ENCODE data around the gene PRKAB1. TPM values are rescaled to one million over a fixed set of nuclear protein-coding genes. Genes with fewer than 3 reads are reported as not detected.

Gene PRKAB1
- total RNA-seq, 6 experiments from 2014 or later = 14.7 to 19.5 (median 18.0) TPM

DNA sequence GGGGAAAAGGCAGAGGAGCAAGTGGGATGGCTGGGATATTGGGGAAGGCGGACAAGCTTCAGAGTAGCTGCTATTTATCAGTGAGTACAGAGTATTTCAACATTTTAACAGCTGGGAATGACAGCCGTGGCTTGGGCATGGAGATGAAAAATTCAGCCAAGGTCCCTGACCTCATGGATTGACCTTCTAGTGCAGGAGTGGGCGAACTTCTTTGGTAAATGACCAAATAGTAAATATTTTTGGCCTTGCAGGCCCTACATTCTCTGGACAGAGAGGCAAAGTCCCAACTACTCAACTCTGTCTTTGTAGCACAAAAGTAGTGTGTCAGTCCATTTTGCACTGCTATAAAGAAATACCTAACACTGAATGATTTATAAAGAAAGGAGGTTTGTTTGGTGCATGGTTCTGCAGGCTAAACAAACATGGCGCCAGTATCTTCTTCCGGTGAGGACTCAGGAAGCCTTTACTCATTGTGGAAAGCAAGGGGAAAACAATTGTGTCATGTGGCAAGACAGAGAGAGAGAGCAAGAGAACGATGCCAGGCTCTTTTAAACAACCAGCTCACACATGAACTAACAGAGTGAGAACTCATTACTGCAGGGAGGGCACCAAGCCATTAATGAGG lies 40.8 kb upstream of the PRKAB1 start:
- no peaks in the 10 kb centered on the region for H3K9me3 Mint-ChIP-seq
- H3K27ac Mint-ChIP-seq = no peak overlapping the region
- DNase-seq = no peak
- TF ChIP-seq, protein P1, sequence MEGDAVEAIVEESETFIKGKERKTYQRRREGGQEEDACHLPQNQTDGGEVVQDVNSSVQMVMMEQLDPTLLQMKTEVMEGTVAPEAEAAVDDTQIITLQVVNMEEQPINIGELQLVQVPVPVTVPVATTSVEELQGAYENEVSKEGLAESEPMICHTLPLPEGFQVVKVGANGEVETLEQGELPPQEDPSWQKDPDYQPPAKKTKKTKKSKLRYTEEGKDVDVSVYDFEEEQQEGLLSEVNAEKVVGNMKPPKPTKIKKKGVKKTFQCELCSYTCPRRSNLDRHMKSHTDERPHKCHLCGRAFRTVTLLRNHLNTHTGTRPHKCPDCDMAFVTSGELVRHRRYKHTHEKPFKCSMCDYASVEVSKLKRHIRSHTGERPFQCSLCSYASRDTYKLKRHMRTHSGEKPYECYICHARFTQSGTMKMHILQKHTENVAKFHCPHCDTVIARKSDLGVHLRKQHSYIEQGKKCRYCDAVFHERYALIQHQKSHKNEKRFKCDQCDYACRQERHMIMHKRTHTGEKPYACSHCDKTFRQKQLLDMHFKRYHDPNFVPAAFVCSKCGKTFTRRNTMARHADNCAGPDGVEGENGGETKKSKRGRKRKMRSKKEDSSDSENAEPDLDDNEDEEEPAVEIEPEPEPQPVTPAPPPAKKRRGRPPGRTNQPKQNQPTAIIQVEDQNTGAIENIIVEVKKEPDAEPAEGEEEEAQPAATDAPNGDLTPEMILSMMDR (IDR thresholded peaks at IDR 0.05) = no peak
- no peak overlapping the region for H3K4me3 Mint-ChIP-seq
- no peaks in the 10 kb centered on the region for H3K4me1 Mint-ChIP-seq (ENCODE audit: low read depth)
- H3K27me3 Mint-ChIP-seq (ENCODE audit: insufficient read depth) = no peaks in the 10 kb centered on the region
- no peaks in the 10 kb centered on the region for H3K36me3 Mint-ChIP-seq (ENCODE audit: low read depth)

DNA sequence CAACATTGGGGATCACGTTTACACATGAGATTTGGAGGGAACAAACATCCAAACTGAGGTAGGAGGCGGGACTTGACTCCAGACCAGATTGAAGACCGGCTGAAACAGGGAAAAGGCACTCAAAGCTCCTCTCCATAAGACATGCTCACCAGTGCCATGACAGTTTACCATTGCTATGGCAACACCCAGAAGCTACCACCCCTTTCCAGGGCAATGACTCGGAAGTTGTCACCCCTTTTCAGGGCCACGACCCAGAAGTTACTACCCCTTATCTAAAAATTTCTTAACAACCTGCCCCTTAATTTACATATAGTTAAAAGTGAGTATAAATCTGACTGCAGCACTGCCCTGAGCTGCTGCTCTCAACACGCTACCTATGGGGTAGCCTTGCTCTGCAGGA lies 40.2 kb upstream of the PRKAB1 start:
- DNase-seq = no peak
- Mint-ChIP-seq H3K27ac (no peak overlapping the region), H3K9me3 (no peaks in the 10 kb centered on the region), H3K36me3 (ENCODE audit: low read depth) (no peaks in the 10 kb centered on the region), H3K27me3 (ENCODE audit: insufficient read depth) (no peaks in the 10 kb centered on the region), H3K4me1 (ENCODE audit: low read depth) (no peaks in the 10 kb centered on the region), H3K4me3 (no peak overlapping the region)
- TF ChIP-seq, protein P1 (IDR thresholded peaks at IDR 0.05) = no peak

DNA sequence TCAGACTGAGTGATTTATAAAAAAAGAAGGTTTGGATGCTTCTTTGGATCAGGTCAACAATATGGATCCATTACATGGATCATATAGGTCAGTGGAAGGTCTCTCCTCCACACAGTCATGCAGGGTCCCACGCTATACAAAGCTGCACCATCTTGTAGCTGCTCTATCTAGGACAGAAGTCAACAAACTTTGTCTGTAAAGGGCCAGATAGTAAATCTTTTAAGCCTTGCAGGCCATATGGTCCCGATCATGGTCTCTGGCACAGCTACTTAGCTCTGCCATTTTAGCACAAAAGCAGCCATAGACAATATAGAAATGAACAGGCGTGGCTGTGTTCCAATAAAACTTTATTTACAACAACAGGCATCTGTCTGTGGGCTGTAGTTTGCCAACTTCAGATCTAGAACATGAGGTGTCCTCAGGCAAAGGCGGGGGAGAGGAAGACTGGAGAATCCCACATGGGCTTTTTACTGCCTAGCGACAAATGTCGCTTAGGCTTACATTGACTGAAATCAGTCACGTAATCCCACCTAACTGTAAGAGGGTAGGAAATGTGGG lies 37.6 kb upstream of the PRKAB1 start:
- Mint-ChIP-seq H3K36me3 (ENCODE audit: low read depth) (no peaks in the 10 kb centered on the region), H3K9me3 (no peaks in the 10 kb centered on the region), H3K4me1 (ENCODE audit: low read depth) (no peaks in the 10 kb centered on the region), H3K4me3 (no peak overlapping the region), H3K27me3 (ENCODE audit: insufficient read depth) (no peaks in the 10 kb centered on the region; the same call in 1 of the 2 replicates), H3K27ac (no peak overlapping the region)
- no peak for DNase-seq
- TF ChIP-seq, protein P1 (IDR thresholded peaks at IDR 0.05) = no peak

DNA sequence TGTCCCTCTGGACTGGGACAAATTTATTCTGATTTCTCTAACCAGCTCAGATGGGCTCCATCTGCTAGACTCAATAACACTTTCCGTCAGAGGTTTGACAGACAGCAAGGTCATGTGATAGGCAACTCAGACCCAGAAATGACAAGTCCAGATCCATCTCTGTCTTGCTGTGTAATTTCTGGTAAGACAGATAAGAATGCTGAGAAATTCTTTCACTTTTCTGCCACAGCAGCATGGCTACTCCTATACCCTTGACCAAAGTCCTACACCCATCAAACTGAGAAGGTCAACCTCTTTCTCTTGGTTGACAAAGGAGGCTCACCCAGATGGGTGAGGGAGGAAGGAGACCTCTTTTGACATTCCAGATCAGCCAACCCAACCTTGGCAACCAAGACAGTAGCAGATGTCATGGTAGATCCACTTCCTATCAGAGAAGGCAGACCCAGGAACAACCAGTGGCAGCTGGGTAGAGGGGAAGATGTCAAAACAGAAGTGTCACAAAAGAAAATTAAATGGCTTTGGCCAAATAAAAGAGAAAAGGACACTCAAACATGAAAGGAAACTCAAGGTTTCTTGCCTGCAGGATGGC lies 36.9 kb upstream of the PRKAB1 start:
- no peaks in the 10 kb centered on the region for H3K9me3 Mint-ChIP-seq
- DNase-seq = no peak
- no peak overlapping the region for H3K4me3 Mint-ChIP-seq
- H3K27me3 Mint-ChIP-seq (ENCODE audit: insufficient read depth) = no peaks in the 10 kb centered on the region; the same call in none of the 2 replicates
- TF ChIP-seq, protein P1 (IDR thresholded peaks at IDR 0.05) = no peak
- no peak overlapping the region for H3K27ac Mint-ChIP-seq
- H3K4me1 Mint-ChIP-seq (ENCODE audit: low read depth) = no peaks in the 10 kb centered on the region
- H3K36me3 Mint-ChIP-seq (ENCODE audit: low read depth) = no peaks in the 10 kb centered on the region

DNA sequence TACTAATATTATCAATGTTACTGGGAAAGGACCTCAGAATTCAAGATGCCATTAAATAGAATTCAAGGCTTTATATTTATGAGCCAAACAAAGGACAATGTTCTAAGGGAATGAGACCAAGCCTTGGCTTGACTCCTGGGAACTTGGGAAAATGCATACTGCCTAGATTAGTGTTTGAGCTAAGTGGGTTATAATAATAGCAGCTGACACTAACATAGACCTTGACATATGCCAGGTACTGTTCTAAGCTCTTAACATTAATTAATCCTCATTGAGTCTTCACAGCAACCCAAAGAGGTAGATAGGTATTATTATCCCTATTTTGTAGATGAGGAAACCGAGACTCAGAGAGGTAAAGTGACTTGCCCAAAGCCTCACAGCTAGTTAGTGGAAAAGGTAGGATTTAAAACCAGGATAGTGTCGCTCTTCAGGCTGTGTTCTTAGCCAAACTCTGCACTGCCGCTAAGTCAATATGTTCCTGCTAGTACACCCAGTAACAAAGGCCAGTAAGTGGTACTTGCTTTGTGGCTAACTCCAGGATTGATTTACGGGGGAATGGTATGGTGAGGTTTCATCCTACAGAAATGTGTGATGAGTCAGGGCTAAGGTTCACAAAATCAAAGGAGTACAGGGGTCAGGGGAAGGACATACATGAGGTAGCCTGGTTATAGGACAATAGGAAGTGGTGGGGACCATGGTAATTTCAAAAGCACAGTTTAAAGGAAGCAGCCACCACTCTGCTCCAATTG lies 35.8 kb upstream of the PRKAB1 start:
- TF ChIP-seq, protein P1 (IDR thresholded peaks at IDR 0.05) = no peak
- H3K9me3 Mint-ChIP-seq = no peaks in the 10 kb centered on the region
- no peaks in the 10 kb centered on the region for H3K4me1 Mint-ChIP-seq (ENCODE audit: low read depth)
- no peak for DNase-seq
- no peaks in the 10 kb centered on the region; the same call in none of the 2 replicates for H3K27me3 Mint-ChIP-seq (ENCODE audit: insufficient read depth)
- no peak overlapping the region for H3K4me3 Mint-ChIP-seq
- H3K27ac Mint-ChIP-seq = no peak overlapping the region
- no peaks in the 10 kb centered on the region for H3K36me3 Mint-ChIP-seq (ENCODE audit: low read depth)

Data from HFFc6 (cell line).